Measurements from ENCODE around the gene ANXA8. TPM values are rescaled to one million over a fixed set of nuclear protein-coding genes. Genes with fewer than 3 reads are reported as not detected.

Gene ANXA8
- total RNA-seq, 4 donors from 2014 or later, result 101 to 213 (median 180) TPM

DNA sequence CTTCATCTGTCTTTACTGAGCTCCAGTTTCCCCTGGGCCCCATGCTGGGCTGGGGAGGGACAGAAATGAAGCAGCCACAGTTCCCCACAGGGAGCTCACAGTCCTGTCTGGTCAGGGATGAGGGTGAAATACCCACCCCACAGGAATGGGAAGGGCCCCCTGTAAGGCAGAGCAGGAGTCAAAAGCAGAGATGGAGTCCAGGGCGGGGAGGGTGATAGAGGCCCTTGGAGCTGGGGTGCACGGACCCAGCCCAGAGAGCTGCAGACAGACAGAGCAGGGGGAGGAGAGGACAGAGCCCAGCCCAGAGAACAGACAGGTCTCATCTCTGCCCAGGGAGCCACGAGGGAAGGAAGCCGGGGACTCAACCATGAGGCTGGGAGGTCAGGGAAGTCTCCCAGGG lies 64.9 kb downstream of the ANXA8 start:
- no peak overlapping the region for H3K27ac ChIP-seq
- DNase-seq, result no peak
- intact Hi-C loops (cut with DNase I), result no loop called here
- H3K4me1 ChIP-seq, result no peaks in the 10 kb centered on the region
- no peaks in the 10 kb centered on the region for H3K36me3 ChIP-seq
- H3K27me3 ChIP-seq, result no peaks in the 10 kb centered on the region
- no peak for TF ChIP-seq POLR2A (IDR thresholded peaks at IDR 0.05)
- no peak for TF ChIP-seq CTCF (IDR thresholded peaks at IDR 0.05)
- 86 to 91% methylated on average over 3 to 4 of the region's 4 CpGs for WGBS, 2 donors
- H3K4me3 ChIP-seq, result no peak overlapping the region
- H3K9me3 ChIP-seq, result no peaks in the 10 kb centered on the region

- Histone ChIP-seq H3K4me1 (no peaks in the 10 kb centered on the region), H3K4me3 (no peak overlapping the region), H3K9me3 (no peaks in the 10 kb centered on the region), H3K36me3 (no peaks in the 10 kb centered on the region), H3K27ac (no peak overlapping the region), H3K27me3 (no peaks in the 10 kb centered on the region)
- intact Hi-C loops (cut with DNase I), result no loop called here
- WGBS, 2 donors, result 86 to 100% methylated on average over 1 of the region's 6 CpGs
- no peak for DNase-seq
- TF ChIP-seq CTCF (IDR thresholded peaks at IDR 0.05) (no peak), POLR2A (IDR thresholded peaks at IDR 0.05) (no peak)
Measured at GRCh38 chr10:47418321-47418720, 65.6 kb downstream of the ANXA8 start.

Small RNA genes within 50 kb of the gene (small RNA-seq; reads per million reads assigned to genes)
- gene AL591684.3 (0 reads per million in 4 donors), gene RNA5SP312 (0 reads per million in 4 donors)

Other genes starting within 250 kb of the ANXA8 start
- 10 to 100 TPM in 1 of 4 donors, under 1 TPM in 3; 0.29 to 12.6 (median 0.57) TPM for gene GDF10, start 183.9 kb downstream of the ANXA8 start, total RNA-seq
- gene GDF2, start 161.7 kb downstream of the ANXA8 start, total RNA-seq, result not detected
- gene RBP3, start 135.8 kb downstream of the ANXA8 start, total RNA-seq, result not detected
- gene ZNF488, start 99.8 kb downstream of the ANXA8 start, total RNA-seq, result 1 to 10 TPM in 1 of 4 donors, under 1 TPM in 3; 0.29 to 1.4 (median 0.73) TPM
- 10 to 100 TPM in 2 of 4 donors, not detected in 2; 10.0 to 30.8 TPM for gene FAM25G, start 7.6 kb upstream of the ANXA8 start, total RNA-seq
- gene AGAP9, start 39.5 kb upstream of the ANXA8 start, total RNA-seq, result 1 to 10 TPM in 3 of 4 donors, under 1 TPM in 1; 0.94 to 8.8 (median 3.3) TPM

All from esophagus squamous epithelium (tissue), 5 donors.